Measurements from ENCODE around the gene MIEF2.
A peak's percentile ranks its signal among the peaks of the same experiment; 100 is the strongest.
"Not testable (repeated sequence)": the region's sequence is repeated elsewhere in the genome, so short reads cannot be mapped to it uniquely, and the experiment has no call there.

Gene MIEF2

DNA sequence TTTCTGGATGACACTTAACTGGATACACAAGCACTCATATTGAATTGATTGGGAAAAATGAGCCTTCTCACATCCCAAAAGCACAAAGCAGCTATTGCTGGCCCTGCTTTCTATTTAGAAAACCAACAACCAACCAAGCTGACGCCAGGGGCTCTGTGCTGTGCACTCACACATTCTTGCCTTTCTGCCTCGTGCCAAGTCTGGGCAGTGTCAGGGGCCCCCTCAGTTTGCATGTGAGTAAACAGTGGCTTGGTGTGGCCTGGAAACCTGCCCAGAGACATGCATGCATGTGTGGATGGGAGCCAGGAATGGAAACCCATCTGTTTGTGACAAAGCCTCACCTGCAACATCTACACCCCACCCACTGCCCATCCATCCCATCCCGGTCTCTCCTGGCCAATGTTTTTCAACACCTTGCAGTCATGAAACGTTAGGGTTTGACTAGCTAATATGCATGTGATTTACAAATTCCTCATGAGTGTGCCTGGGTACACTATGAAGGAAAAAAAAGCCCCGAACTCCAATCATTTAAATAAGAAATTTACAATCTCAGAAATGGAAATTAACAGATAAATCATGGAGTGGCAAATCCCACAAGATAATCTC lies 20.4 kb downstream of the MIEF2 start:
- H3K4me3 ChIP-seq (ENCODE audit: low read depth, low read length) = no peak overlapping the region

DNA sequence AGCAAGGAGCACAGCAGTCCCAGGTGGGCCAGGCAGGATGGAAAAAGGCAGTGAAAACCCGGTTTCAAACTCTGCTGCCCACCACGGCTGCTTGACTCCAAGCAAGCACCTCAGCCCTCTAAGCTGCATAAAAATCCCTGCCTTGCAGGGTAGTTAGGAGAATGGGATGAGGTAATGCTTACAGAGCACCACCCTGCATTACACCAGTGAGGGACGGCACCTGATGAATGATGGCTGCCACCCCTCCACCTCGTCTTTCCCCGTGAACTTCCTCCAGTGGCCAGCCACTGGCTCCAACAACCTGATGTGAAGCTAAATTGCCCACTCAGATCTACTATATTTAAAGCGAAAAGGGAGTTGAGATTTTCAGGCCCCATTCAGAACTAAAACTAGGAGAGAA lies 21.3 kb downstream of the MIEF2 start:
- no peak overlapping the region for H3K4me3 ChIP-seq (ENCODE audit: low read depth, low read length)

DNA sequence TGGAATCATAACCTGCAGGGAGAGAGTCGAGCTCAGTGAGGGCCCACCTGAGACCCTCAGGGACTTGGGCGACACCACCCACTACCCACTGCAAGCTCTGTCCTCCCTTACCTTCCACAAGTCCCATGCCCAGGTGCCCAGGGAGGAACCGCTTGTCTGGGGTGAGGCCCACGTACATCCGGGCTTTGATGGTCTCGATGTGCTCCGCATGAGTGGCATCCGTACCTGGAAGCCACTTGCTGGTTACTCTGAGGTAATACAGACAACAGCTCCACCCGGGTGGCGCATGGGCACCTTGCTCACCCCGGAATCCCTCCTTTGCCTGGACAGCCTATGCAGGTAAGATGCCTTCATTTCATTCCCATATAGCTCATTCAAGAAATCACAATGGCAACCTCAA lies 24.8 kb downstream of the MIEF2 start:
- no peak overlapping the region for H3K4me3 ChIP-seq (ENCODE audit: low read depth, low read length)

DNA sequence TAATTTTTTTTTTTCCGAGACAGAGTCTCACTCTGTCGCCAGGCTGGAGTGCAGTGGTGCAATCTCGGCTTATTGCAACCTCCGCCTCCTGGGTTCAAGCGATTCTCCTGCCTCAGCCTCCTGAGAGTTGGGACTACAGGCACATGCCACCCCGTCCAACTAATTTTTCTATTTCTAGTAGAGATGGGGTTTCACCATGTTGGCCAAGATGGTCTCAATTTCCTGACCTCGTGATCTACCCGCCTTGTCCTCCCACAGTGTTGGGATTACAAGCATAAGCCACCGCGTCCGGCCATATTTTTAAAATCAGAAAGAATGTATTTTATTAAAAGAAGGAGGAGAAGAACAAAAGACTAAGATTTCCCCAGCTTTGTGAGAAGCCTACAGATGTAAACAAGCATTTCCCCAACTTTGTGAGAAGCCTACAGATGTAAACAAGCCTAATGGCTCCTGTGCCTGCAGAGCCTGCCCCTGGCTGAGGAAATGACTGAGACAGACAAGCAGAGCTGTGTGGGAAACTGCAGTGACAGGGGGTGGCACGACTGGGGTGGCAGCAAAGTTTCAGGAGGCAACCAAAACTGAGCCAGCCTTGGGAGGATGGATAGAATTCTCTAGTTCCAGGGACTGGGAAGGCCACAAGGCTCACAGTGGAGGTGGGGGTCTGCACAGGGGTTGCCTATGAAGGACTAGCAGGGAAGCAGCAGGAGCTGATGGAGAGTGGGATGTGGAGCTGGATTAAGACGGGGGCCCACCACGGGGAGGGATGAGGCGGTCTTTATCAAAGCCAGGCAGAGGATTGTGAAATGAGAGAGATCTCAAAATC lies 31.5 kb downstream of the MIEF2 start:
- H3K4me3 ChIP-seq (ENCODE audit: low read depth, low read length) = no peak overlapping the region

DNA sequence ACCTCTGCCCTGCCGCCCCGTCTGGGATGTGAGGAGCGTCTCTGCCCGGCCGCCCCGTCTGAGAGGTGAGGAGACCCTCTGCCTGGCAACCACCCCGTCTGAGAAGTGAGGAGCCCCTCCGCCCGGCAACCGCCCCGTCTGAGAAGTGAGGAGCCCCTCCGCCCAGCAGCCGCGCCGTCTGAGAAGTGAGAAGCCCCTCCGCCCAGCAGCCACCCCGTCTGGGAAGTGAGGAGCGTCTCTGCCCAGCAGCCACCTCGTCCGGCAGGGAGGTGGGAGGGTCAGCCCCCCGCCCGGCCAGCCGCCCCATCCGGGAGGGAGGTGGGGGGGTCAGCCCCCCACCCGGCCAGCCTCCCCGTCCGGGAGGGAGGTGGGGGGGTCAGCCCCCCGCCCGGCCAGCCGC lies 37.6 kb downstream of the MIEF2 start:
- not testable (repeated sequence) for H3K4me3 ChIP-seq (ENCODE audit: low read depth, low read length)

DNA sequence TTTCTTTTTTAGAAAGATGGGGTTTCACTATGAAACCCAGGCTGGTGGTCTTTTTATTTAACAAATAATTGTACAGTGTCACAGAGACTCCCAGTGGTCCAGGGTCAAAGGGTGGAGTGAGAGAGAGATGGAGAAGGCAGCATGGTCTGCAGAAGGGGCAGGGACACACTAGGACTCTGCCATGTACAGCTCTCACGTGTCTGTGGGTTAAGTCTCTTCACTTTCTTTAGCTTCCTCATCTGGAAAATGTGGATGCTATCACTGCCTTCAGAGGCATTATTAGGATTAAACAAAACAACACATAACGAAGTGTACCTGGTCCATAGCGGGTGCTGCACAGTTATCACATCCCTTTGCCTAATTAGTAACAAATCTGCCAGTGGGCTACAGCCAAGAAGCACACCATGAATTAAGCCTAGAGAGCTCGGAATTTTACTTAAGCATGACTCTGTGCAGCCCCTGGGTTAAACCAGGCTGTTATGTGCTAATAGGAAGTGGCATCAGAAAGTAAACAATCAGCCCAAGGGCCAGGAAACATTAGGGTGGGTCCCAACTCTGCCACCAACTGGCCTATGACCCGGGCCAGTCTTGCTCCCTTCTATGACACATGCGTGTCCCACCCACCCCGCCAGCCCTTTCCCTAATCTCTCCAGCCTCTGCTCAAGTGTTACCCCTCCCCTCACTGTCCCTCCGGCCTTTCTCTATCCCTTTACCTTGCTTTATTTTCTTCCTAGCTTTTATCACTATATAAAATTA lies 40.4 kb downstream of the MIEF2 start:
- H3K4me3 ChIP-seq (ENCODE audit: low read depth, low read length) = no peak overlapping the region

DNA sequence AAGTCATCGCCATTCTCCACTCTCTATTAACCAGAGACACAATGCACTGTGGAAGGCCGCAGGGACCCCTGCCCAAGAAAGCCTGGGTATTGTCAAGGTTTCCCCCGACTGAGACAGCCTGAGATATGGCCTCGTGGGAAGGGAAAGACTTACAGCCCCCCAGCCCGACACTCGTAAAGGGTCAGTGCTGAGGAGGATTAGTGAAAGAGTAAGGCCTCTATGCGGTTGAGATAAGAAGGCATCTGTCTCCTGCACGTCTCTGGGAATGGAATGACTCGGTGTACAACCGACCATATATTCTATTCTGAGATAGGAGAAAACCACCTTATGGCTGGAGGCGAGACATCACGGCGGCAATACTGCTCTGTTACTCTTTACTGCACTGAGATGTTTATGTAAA lies 42.7 kb downstream of the MIEF2 start:
- not testable (repeated sequence) for H3K4me3 ChIP-seq (ENCODE audit: low read depth, low read length)

DNA sequence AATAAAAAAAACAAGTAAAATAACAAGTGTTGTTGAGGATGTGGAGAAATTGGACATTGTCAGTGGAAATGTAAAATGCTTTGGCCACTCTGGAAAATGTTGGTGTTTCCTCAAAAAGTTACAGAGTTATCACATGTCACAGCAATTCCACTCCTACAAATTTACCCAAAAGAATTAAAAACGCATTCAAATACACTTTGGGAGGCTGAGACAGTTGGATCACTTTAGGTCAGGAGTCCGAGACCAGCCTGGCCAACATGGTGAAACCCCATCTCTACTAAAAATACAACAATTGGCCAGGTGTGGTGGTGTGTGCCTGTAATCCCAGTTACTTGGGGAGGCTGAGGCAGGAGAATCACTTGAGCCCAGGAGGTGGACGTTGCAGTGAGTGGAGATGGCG lies 48.7 kb downstream of the MIEF2 start:
- H3K4me3 ChIP-seq (ENCODE audit: low read depth, low read length) = no peak overlapping the region

DNA sequence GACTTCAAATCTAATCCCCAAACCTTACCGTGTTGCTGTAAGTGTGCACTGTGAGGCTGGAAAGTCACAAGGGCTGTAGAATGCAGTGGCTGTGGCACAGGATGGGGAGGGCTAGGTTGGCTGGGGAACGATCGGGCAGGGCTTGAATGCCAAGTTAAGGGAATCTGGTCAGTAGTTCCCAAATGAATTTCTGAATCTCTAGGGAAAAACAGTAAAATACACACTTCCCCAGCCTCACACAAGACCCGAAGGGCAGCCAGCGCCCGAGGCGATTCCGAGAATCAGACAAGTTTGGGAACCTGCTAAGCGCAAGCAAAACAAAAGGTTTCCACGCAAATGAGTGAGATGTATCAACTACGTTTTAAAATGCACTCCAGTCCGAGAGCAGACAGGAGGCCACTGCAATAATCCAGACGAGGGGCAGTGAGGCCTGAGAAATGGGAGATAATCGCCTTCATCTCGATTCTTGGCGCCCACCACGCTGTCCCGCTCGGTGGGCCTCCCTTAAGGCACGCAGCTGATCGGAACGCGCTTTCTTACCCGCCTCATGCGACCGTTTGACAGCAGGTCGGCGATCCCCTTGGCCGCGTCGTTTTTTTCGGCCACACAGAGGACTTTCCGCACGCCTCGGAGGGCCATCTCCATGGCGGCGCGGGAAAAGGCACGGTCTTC lies 53.7 kb downstream of the MIEF2 start:
- H3K4me3 ChIP-seq (ENCODE audit: low read depth, low read length) = peak overlapping the region; percentile 96

DNA sequence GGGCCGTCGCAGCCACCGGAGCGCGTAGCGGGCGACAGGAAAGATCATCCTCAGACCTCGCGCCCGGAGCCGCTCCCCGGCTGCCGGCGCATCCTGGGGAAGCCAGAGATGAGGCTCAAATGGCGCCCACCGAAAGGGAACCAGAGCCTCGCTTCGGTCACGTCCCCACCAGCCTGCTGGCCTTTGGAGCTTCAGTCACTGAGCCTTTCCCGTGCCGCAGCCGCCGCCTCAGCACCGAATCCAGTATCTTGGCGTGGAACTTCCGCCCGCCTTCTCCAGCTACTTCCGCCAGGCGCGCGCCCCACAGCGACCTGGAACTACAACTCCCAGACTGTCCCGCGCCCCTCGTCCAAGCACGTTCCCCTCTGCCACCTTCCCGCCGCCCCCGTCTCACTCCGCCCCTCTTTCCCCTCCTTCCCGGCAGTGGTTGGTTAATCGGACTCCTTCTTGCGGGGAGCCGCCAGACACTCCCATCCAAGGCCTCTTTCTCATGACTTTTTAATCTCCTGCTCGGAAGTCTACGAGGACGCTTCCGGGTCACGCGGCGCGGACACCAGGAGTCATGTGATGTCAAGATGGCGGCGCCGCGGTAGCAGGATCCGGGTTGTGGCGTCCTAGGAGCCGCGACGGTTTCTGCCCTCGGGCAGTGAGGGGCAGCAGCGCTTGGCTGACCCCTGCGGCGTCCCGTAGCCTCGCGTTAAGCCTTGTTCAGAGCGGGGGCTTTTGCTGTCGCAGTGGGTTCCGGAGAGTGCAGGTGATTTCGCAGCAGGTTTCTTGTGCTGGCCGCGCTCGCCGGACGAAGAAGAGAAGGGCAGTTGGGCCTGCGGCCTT lies 54.5 kb downstream of the MIEF2 start, which contains the start of the genes SMCR8 and TOP3A:
Gene SMCR8, plus strand, starts transcription at position 563 of the 831 bp plus-strand sequence. CDS start 497 bp downstream, outside the sequence.
Gene TOP3A, minus strand, starts transcription at position 264 of the 831 bp plus-strand sequence. Its CDS starts 216 bp downstream, at position 48.
- peak within 1 kb of the TSS; percentile 96 for H3K4me3 ChIP-seq (ENCODE audit: low read depth, low read length)

DNA sequence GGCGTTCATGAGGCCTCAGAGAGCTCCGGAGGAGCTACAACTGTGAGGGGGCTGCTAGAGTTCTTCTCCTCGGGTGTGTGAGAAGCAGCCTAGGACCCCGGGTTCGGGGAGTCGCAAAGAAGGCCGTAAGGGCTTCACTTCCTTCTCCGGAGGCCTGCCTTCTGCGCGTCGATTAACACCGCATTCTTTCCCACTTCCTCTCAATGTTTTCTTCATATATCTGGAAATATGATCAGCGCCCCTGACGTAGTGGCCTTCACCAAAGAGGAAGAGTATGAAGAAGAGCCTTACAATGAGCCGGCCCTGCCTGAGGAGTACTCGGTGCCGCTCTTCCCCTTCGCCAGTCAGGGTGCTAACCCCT lies 55.1 kb downstream of the MIEF2 start:
- peak overlapping the region; percentile 96 for H3K4me3 ChIP-seq (ENCODE audit: low read depth, low read length)

DNA sequence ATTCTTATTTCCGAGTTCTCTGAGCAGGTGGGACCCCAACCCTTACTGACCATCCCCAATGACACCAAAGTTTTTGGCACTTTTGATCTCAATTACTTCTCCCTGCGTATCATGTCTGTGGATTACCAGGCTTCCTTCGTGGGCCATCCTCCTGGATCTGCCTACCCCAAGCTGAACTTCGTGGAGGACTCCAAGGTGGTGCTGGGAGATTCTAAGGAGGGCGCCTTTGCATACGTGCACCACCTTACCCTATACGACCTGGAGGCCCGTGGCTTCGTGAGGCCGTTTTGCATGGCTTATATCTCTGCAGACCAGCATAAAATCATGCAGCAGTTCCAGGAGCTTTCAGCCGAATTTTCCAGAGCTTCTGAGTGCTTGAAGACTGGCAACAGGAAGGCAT lies 55.5 kb downstream of the MIEF2 start:
- peak overlapping the region; percentile 96 for H3K4me3 ChIP-seq (ENCODE audit: low read depth, low read length)

Measured in iPS-11a (cell line).